GM23338 (cell line): Measurements from ENCODE around the gene ITGA4.

Experiments used
- CTCF ChIP-seq, 2 experiments: fragments of 200-600 bp in 1 of 2; sonication (generic) in 1 of 2; conservative IDR thresholded peaks; 2 replicates each; pipeline versions ENCODE4 v1.5.1 to v1.6.1; 2016 to 2017; ENCODE audit warnings: antibody characterized with exemption in 2 of 2, low read depth in 2 of 2, mild to moderate bottlenecking in 2 of 2, moderate library complexity in 1 of 2
- POLR2AphosphoS5 ChIP-seq: IDR thresholded peaks from 2 replicates; pipeline ENCODE4 v1.6.1; 2016; ENCODE audit warnings: antibody characterized with exemption, low read depth

- TF ChIP-seq CTCF (conservative IDR thresholded peaks at IDR 0.05; ENCODE audit: low read depth in 2 of 2) (no peak), POLR2AphosphoS5 (no peak)
These were observed 4.8 kb downstream of the ITGA4 start for GRCh38 chr2:181462033-181462432.
